Panc1 (cell line): ENCODE results near the gene DNASE1L3. TPM values are rescaled to one million over a fixed set of nuclear protein-coding genes. Genes with fewer than 3 reads are reported as not detected.

ENCODE experiments used
- ATAC-seq: fragments of 200-7000 bp; cut with Tn5 transposase; 2 replicates; pipeline ENCODE4 v1.9.1; 2020; ENCODE audit warnings: mild to moderate bottlenecking, moderate library complexity
- BruUV-seq: library from RNA; stranded (reverse); fragments of 400-500 nt; replicated peaks from 2 replicates; lab custom pipeline; 2021; lab: Mats Ljungman, UMichigan
- CTCF ChIA-PET: fragments of 300-600 bp; sonication (Branson Sonifier 250); formaldehyde crosslinking; loops from one replicate; lab custom pipeline; 2022; ENCODE audit warnings: antibody characterized with exemption; lab: Charles Lee
- POLR2A ChIA-PET: fragments of 300-600 bp; sonication (Branson Sonifier 250); formaldehyde crosslinking; loops from one replicate; lab custom pipeline; 2022; ENCODE audit warnings: antibody characterized with exemption; lab: Charles Lee
- DNase-seq: peaks from one replicate; pipeline ENCODE4 v3.0.0-alpha.2; 2010; ENCODE audit warnings: low read depth, low spot score
- H3K27ac ChIP-seq: 2 replicates; pipeline ENCODE4 v1.5.1; 2011; ENCODE audit warnings: mild to moderate bottlenecking, low read length, inconsistent platforms
- H3K27me3 ChIP-seq: fragments of 200-500 bp; sonication (Bioruptor generic); 2 replicates; pipeline ENCODE4 v1.6.0; 2014; ENCODE audit warnings: low read length, inconsistent platforms; ENCODE audit not compliant: control insufficient read depth, insufficient read depth
- H3K36me3 ChIP-seq: fragments of 200-500 bp; sonication (Bioruptor generic); 2 replicates; pipeline ENCODE4 v1.5.1; 2014; ENCODE audit warnings: inconsistent platforms, mild to moderate bottlenecking, low read length, moderate library complexity; ENCODE audit not compliant: control insufficient read depth, insufficient read depth
- H3K4me1 ChIP-seq: 2 replicates; pipeline ENCODE4 v1.5.1; 2011; ENCODE audit warnings: inconsistent platforms, mild to moderate bottlenecking, low read length, moderate library complexity; ENCODE audit not compliant: control insufficient read depth, insufficient read depth
- H3K4me3 ChIP-seq, 2 experiments: 2 replicates each; pipeline ENCODE4 v1.5.1; 2011 to 2012; ENCODE audit warnings: low read depth in 2 of 2, low read length in 2 of 2, mild to moderate bottlenecking in 2 of 2, inconsistent platforms in 1 of 2, moderate library complexity in 1 of 2
- H3K9me3 ChIP-seq: fragments of 200-500 bp; sonication (Bioruptor generic); 2 replicates; pipeline ENCODE4 v1.5.1; 2014; ENCODE audit warnings: low read depth, mild to moderate bottlenecking, inconsistent platforms, low read length, moderate library complexity; ENCODE audit not compliant: control insufficient read depth, insufficient read depth
- POLR2AphosphoS5 ChIP-seq: IDR thresholded peaks from 2 replicates; pipeline ENCODE4 v1.6.1; 2012; ENCODE audit warnings: mild to moderate bottlenecking, low read depth, low read length, moderate library complexity
- SIN3A ChIP-seq: IDR thresholded peaks from 2 replicates; pipeline ENCODE4 v1.6.1; 2012; ENCODE audit warnings: low read depth, mild to moderate bottlenecking, low read length, moderate library complexity, borderline replicate concordance; ENCODE audit not compliant: insufficient read depth
- TCF7L2 ChIP-seq: IDR thresholded peaks from 2 replicates; pipeline ENCODE4 v1.6.1; 2011; ENCODE audit warnings: mild to moderate bottlenecking, low read depth, low read length, inconsistent platforms
- in situ Hi-C: cut with HindIII; loops from 2 replicates; pipeline ENCODE4 v1.10.0; 2016; ENCODE audit warnings: low sequenced_read_pairs, low pct_unique_long_range_greater_than_20kb
- intact Hi-C: fragments of 100-400 bp; cut with micrococcal nuclease; formaldehyde crosslinking; loops from one replicate; pipeline ENCODE4 v1.10.0; 2022; ENCODE audit not compliant: unreplicated experiment
- total RNA-seq: library from RNA; stranded (reverse); gene quantifications from one replicate; pipeline ENCODE4 v1.2.1, GENCODE V29; 2021; ENCODE audit not compliant: unreplicated experiment
- TF ChIP-seq, protein P1 (sequence below): fragments of 450-650 bp; IDR thresholded peaks from 2 replicates; pipeline ENCODE4 v1.5.1; 2017; ENCODE audit warnings: mild to moderate bottlenecking
- TF ChIP-seq, protein P2 (sequence below), 2 experiments: IDR thresholded peaks; 2 replicates each; pipeline ENCODE4 v1.6.1; 2011 to 2012; ENCODE audit warnings: low read depth in 2 of 2, control low read depth in 1 of 2, low read length in 1 of 2, mild to moderate bottlenecking in 1 of 2, moderate library complexity in 1 of 2; ENCODE audit not compliant: insufficient read depth in 1 of 2

Gene DNASE1L3
- total RNA-seq, 1 experiment from 2014 or later, result not detected

GRCh38 chr3:58154626-58155449 is 55.9 kb downstream of the DNASE1L3 start:
- Histone ChIP-seq H3K27ac (no peak overlapping the region), H3K36me3 (peaks cover 34% of the 10 kb centered on the region), H3K4me1 (peaks cover 5% of the 10 kb centered on the region), H3K4me3 (no peak overlapping the region), H3K9me3 (no peaks in the 10 kb centered on the region), H3K27me3 (no peaks in the 10 kb centered on the region)
- in situ Hi-C loops (no loop called here), intact Hi-C loops (no loop called here)
- ChIA-PET POLR2A (interaction anchor here (0.6 kb wide), 1 partner anchor 109 kb away, joined by 7 read pairs; no protein-coding TSS in a partner anchor), CTCF (no interaction called here)
- DNase-seq (no peak), ATAC-seq (no peak)
- TF ChIP-seq, protein P1, sequence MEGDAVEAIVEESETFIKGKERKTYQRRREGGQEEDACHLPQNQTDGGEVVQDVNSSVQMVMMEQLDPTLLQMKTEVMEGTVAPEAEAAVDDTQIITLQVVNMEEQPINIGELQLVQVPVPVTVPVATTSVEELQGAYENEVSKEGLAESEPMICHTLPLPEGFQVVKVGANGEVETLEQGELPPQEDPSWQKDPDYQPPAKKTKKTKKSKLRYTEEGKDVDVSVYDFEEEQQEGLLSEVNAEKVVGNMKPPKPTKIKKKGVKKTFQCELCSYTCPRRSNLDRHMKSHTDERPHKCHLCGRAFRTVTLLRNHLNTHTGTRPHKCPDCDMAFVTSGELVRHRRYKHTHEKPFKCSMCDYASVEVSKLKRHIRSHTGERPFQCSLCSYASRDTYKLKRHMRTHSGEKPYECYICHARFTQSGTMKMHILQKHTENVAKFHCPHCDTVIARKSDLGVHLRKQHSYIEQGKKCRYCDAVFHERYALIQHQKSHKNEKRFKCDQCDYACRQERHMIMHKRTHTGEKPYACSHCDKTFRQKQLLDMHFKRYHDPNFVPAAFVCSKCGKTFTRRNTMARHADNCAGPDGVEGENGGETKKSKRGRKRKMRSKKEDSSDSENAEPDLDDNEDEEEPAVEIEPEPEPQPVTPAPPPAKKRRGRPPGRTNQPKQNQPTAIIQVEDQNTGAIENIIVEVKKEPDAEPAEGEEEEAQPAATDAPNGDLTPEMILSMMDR, result no peak
- TF ChIP-seq, protein P2, sequence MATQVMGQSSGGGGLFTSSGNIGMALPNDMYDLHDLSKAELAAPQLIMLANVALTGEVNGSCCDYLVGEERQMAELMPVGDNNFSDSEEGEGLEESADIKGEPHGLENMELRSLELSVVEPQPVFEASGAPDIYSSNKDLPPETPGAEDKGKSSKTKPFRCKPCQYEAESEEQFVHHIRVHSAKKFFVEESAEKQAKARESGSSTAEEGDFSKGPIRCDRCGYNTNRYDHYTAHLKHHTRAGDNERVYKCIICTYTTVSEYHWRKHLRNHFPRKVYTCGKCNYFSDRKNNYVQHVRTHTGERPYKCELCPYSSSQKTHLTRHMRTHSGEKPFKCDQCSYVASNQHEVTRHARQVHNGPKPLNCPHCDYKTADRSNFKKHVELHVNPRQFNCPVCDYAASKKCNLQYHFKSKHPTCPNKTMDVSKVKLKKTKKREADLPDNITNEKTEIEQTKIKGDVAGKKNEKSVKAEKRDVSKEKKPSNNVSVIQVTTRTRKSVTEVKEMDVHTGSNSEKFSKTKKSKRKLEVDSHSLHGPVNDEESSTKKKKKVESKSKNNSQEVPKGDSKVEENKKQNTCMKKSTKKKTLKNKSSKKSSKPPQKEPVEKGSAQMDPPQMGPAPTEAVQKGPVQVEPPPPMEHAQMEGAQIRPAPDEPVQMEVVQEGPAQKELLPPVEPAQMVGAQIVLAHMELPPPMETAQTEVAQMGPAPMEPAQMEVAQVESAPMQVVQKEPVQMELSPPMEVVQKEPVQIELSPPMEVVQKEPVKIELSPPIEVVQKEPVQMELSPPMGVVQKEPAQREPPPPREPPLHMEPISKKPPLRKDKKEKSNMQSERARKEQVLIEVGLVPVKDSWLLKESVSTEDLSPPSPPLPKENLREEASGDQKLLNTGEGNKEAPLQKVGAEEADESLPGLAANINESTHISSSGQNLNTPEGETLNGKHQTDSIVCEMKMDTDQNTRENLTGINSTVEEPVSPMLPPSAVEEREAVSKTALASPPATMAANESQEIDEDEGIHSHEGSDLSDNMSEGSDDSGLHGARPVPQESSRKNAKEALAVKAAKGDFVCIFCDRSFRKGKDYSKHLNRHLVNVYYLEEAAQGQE (IDR thresholded peaks at IDR 0.05; ENCODE audit: insufficient read depth in 1 of 2, low read depth in 2 of 2, low read length in 1 of 2), result no peak
- no peak for TF ChIP-seq POLR2AphosphoS5
- TF ChIP-seq SIN3A, result no peak
- no peak for TF ChIP-seq TCF7L2
- no TSS peak for BruUV-seq

GRCh38 chr3:58153371-58153770 is 57.4 kb downstream of the DNASE1L3 start:
- in situ Hi-C loops (no loop called here), intact Hi-C loops (no loop called here)
- ATAC-seq, result no peak
- H3K4me1 ChIP-seq, result no peaks in the 10 kb centered on the region
- ChIA-PET CTCF (no interaction called here), POLR2A (no interaction called here)
- TF ChIP-seq POLR2AphosphoS5 (no peak), TCF7L2 (no peak), SIN3A (no peak)
- TF ChIP-seq, protein P1, result no peak
- TF ChIP-seq, protein P2 (IDR thresholded peaks at IDR 0.05; ENCODE audit: insufficient read depth in 1 of 2, low read depth in 2 of 2, low read length in 1 of 2), result no peak
- no peak overlapping the region for H3K27ac ChIP-seq
- H3K4me3 ChIP-seq, result no peak overlapping the region
- DNase-seq, result no peak
- BruUV-seq, result no TSS peak
- no peaks in the 10 kb centered on the region for H3K27me3 ChIP-seq
- no peaks in the 10 kb centered on the region for H3K9me3 ChIP-seq
- peaks cover 38% of the 10 kb centered on the region for H3K36me3 ChIP-seq
